Liver (tissue), 2 donors: Measurements from ENCODE around the gene CALML3.

ENCODE experiments used
- CTCF ChIP-seq: fragments of 150-350 bp; IDR thresholded peaks from 2 replicates; pipeline ENCODE4 v1.5.1; 2017; ENCODE audit warnings: improper control_type of control experiment, low read depth, low read length; ENCODE audit not compliant: missing input control
- ZBTB33 ChIP-seq: IDR thresholded peaks from 2 replicates; pipeline ENCODE4 v1.6.1; 2016; ENCODE audit warnings: antibody characterized with exemption
- donor health status: healthy.

- TF ChIP-seq CTCF (no peak), ZBTB33 (no peak)
These were observed 25.8 kb upstream of the CALML3 start for GRCh38 chr10:5498791-5499492.
